ENCODE data around the gene IRAK2. TPM values are rescaled to one million over a fixed set of nuclear protein-coding genes. Genes with fewer than 3 reads are reported as not detected.

The IRAK2 gene
- total and polyA plus RNA-seq, 5 donors from 2014 or later: 0.68 to 3.7 (median 2.9) TPM

GRCh38 chr3:10233988-10234387 lies 69.3 kb downstream of the IRAK2 start:
- H3K27ac ChIP-seq (ENCODE audit: insufficient read depth, low read length, poor library complexity, severe bottlenecking): no peak overlapping the region
- no peaks in the 10 kb centered on the region for H3K27me3 Mint-ChIP-seq
- peaks cover 16% of the 10 kb centered on the region for H3K4me1 ChIP-seq (ENCODE audit: control insufficient read depth, insufficient read depth, low read length, poor library complexity, severe bottlenecking)
- H3K27ac Mint-ChIP-seq: no peak overlapping the region
- H3K27me3 ChIP-seq (ENCODE audit: control insufficient read depth, insufficient read depth, low read length): no peaks in the 10 kb centered on the region
- H3K36me3 Mint-ChIP-seq: peaks cover 32% of the 10 kb centered on the region
- H3K4me3 ChIP-seq (ENCODE audit: low read depth, low read length): no peak overlapping the region
- ATAC-seq (ENCODE audit: low read depth in 2 of 2): no peak
- H3K9me3 ChIP-seq (ENCODE audit: control insufficient read depth in 2 of 2, low read length in 2 of 2): no peaks in the 10 kb centered on the region
- peaks cover 7% of the 10 kb centered on the region for H3K36me3 ChIP-seq (ENCODE audit: control insufficient read depth, insufficient read depth, low read length)
- no peaks in the 10 kb centered on the region for H3K9me3 Mint-ChIP-seq
- no peak overlapping the region for H3K4me3 Mint-ChIP-seq
- DNase-seq: no peak
- peaks cover 11 to 28% (median 15%) of the 10 kb centered on the region in 4 donors for H3K4me1 Mint-ChIP-seq

DNA sequence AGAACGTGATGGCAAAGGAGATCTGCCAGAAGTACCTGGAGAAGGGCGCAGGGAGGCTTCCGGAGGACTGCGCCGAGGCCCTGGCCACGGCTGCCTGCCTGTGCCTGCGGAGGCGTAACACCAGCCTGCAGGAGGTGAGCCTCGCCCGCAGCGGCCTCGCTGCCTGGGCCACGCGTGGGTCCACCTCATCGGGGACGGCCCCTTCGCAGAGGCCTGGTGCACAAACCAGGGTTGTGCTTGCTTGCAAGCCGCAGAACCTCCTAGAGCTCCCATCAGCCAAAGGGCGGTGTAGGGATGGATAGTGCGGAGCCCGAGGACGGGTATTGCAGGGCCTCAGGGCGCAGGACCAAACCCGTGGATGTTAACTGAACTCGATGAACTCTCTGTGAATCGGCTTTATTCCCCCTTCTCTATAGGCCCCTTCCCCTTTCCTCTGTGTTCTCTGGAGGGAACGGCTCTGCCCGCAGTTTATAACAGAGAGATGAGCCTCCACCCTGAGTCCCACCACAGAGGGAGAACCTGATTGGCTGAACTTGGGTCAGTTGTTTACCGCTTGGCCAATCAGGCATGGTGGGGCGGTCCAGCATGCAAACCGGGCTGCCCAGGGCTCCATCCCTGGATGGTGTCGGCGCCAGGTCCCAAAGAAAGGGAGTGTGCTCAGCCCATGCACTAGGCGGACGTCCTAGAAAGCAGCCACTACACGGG lies 70.0 kb downstream of the IRAK2 start:
- DNase-seq (no peak), ATAC-seq (ENCODE audit: low read depth in 2 of 2) (no peak)
- Histone ChIP-seq H3K4me1 (ENCODE audit: control insufficient read depth, insufficient read depth, low read length, poor library complexity, severe bottlenecking) (peaks cover 16% of the 10 kb centered on the region), H3K27ac (ENCODE audit: insufficient read depth, low read length, poor library complexity, severe bottlenecking) (no peak overlapping the region), H3K4me3 (ENCODE audit: low read depth, low read length) (no peak overlapping the region), H3K36me3 (ENCODE audit: control insufficient read depth, insufficient read depth, low read length) (peaks cover 7% of the 10 kb centered on the region), H3K27me3 (ENCODE audit: control insufficient read depth, insufficient read depth, low read length) (no peaks in the 10 kb centered on the region), H3K9me3 (ENCODE audit: control insufficient read depth in 2 of 2, low read length in 2 of 2) (no peaks in the 10 kb centered on the region)
- Mint-ChIP-seq H3K4me3 (no peak overlapping the region), H3K9me3 (no peaks in the 10 kb centered on the region), H3K27ac (no peak overlapping the region), H3K36me3 (peaks cover 30% of the 10 kb centered on the region), H3K27me3 (no peaks in the 10 kb centered on the region), H3K4me1 (peaks cover 11 to 30% (median 20%) of the 10 kb centered on the region in 4 donors)

DNA sequence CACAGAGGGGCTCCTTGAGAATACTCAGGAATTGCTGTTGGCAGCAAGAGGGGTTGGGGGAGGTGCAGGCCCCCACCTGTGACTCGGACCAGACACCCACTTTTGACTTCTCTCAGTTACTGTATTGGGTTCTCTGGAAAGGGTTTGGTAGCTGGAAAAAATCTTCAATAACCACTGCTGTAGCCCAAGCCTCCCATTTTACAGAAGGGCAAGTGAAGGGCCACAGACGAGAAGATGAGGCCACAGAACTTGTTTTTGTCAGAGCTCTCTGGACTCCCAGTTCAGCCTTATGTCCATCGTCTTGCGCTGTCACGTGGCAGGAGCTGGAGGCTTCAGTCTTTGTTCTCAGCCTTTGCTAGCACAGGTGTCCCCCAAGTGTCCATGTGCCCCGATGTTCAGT lies 70.8 kb downstream of the IRAK2 start:
- Mint-ChIP-seq H3K9me3 (no peaks in the 10 kb centered on the region), H3K4me1 (peaks cover 11 to 33% (median 21%) of the 10 kb centered on the region in 4 donors), H3K36me3 (peaks cover 30% of the 10 kb centered on the region), H3K27me3 (no peaks in the 10 kb centered on the region), H3K4me3 (peak overlapping the region in 1 of 4 donors; percentile 54), H3K27ac (no peak overlapping the region)
- Histone ChIP-seq H3K4me3 (ENCODE audit: low read depth, low read length) (no peak overlapping the region), H3K27me3 (ENCODE audit: control insufficient read depth, insufficient read depth, low read length) (no peaks in the 10 kb centered on the region), H3K36me3 (ENCODE audit: control insufficient read depth, insufficient read depth, low read length) (peaks cover 7% of the 10 kb centered on the region), H3K9me3 (ENCODE audit: control insufficient read depth in 2 of 2, low read length in 2 of 2) (no peaks in the 10 kb centered on the region), H3K4me1 (ENCODE audit: control insufficient read depth, insufficient read depth, low read length, poor library complexity, severe bottlenecking) (peaks cover 16% of the 10 kb centered on the region), H3K27ac (ENCODE audit: insufficient read depth, low read length, poor library complexity, severe bottlenecking) (no peak overlapping the region)
- no peak for ATAC-seq (ENCODE audit: low read depth in 2 of 2)
- no peak for DNase-seq

DNA sequence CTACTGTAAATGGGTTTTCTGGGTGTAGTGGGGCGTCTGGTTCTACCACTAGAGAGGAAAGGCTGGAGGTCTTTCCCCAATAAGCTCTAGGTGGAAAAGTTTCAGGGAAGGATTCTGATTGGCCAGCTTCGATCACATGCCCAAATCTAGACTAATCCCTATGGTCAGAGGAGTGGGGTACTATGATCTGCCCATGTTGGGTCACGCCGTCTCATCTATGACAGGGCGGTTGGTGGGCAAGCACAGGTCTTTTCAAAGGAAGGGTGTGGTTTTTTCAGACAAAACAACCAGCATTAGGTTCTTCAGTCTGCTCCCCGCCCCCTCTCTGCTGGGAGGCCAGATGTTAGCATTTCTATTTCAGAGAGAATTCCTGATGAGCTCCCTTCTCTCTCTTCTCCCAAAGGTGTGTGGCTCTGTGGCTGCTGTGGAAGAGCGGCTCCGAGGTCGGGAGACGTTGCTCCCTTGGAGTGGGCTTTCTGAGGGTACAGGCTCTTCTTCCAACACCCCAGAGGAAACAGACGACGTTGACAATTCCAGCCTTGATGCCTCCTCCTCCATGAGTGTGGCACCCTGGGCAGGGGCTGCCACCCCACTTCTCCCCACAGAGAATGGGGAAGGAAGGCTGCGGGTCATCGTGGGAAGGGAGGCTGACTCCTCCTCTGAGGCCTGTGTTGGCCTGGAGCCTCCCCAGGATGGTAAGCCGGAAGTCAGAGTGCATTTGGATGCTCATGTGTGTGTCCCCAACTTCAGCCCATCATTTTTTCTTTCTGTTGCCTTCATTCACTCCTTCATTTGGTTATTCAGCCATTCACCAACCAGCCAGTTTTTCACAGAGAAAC lies 73.8 kb downstream of the IRAK2 start:
- Mint-ChIP-seq H3K4me1 (peaks cover 21 to 56% (median 33%) of the 10 kb centered on the region in 4 donors), H3K27ac (peak overlapping the region; percentile 92 to 98 (median 95)), H3K36me3 (peaks cover 24% of the 10 kb centered on the region), H3K27me3 (no peaks in the 10 kb centered on the region), H3K4me3 (peak overlapping the region in 3 of 4 donors; percentile 59 to 81 (median 63)), H3K9me3 (no peaks in the 10 kb centered on the region)
- H3K4me3 ChIP-seq (ENCODE audit: low read depth, low read length): peak overlapping the region; percentile 51
- ATAC-seq (ENCODE audit: low read depth in 2 of 2) (peak; percentile 52 to 62), DNase-seq (peak in 2 of 3 donors; percentile 34 to 83)
- peaks cover 7% of the 10 kb centered on the region for H3K36me3 ChIP-seq (ENCODE audit: control insufficient read depth, insufficient read depth, low read length)
- H3K9me3 ChIP-seq (ENCODE audit: control insufficient read depth in 2 of 2, low read length in 2 of 2): no peaks in the 10 kb centered on the region
- H3K4me1 ChIP-seq (ENCODE audit: control insufficient read depth, insufficient read depth, low read length, poor library complexity, severe bottlenecking): peaks cover 43% of the 10 kb centered on the region
- peak overlapping the region; percentile 48 for H3K27ac ChIP-seq (ENCODE audit: insufficient read depth, low read length, poor library complexity, severe bottlenecking)
- H3K27me3 ChIP-seq (ENCODE audit: control insufficient read depth, insufficient read depth, low read length): no peaks in the 10 kb centered on the region

DNA sequence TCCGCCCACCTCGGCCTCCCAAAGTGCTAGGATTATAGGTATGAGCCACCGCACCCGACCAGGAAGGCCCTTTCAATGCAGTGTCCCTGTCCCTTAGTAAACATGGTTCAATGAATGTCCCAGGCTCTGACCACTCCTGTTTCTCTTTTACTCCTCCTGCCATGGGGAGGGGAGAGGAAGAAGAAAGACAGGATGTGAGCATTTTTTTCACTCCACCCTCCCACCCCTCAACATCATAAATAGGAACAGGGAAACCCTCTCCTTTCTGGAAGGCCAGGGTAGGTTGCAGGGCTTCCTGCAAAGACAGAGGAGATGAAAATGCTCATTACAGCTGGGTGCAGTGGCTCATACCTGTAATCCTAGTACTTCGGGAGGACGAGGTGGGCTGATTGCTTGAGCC lies 76.1 kb downstream of the IRAK2 start:
- Mint-ChIP-seq H3K4me1 (peaks cover 25 to 60% (median 35%) of the 10 kb centered on the region in 4 donors), H3K4me3 (peak overlapping the region in 3 of 4 donors; percentile 15 to 72 (median 44)), H3K27ac (peak overlapping the region in 1 of 3 donors; percentile 67), H3K36me3 (peaks cover 24% of the 10 kb centered on the region), H3K9me3 (peaks cover 0 to 12% (median 4%) of the 10 kb centered on the region in 7 donors), H3K27me3 (no peaks in the 10 kb centered on the region)
- ATAC-seq (ENCODE audit: low read depth in 2 of 2) (no peak), DNase-seq (no peak)
- Histone ChIP-seq H3K36me3 (ENCODE audit: control insufficient read depth, insufficient read depth, low read length) (no peaks in the 10 kb centered on the region), H3K27me3 (ENCODE audit: control insufficient read depth, insufficient read depth, low read length) (no peaks in the 10 kb centered on the region), H3K27ac (ENCODE audit: insufficient read depth, low read length, poor library complexity, severe bottlenecking) (no peak overlapping the region), H3K9me3 (ENCODE audit: control insufficient read depth in 2 of 2, low read length in 2 of 2) (peaks cover 8 to 15% of the 10 kb centered on the region in 2 experiments), H3K4me3 (ENCODE audit: low read depth, low read length) (no peak overlapping the region), H3K4me1 (ENCODE audit: control insufficient read depth, insufficient read depth, low read length, poor library complexity, severe bottlenecking) (peaks cover 43% of the 10 kb centered on the region)

GRCh38 chr3:10242182-10243065 lies 77.7 kb downstream of the IRAK2 start:
- peak overlapping the region; percentile 66 for H3K4me3 ChIP-seq (ENCODE audit: low read depth, low read length)
- peak; percentile 93 to 95 for ATAC-seq (ENCODE audit: low read depth in 2 of 2)
- H3K27ac ChIP-seq (ENCODE audit: insufficient read depth, low read length, poor library complexity, severe bottlenecking): peak overlapping the region; percentile 70
- peaks cover 25 to 57% (median 38%) of the 10 kb centered on the region in 4 donors for H3K4me1 Mint-ChIP-seq
- no peaks in the 10 kb centered on the region for H3K36me3 ChIP-seq (ENCODE audit: control insufficient read depth, insufficient read depth, low read length)
- H3K27ac Mint-ChIP-seq: peak overlapping the region; percentile 94 to 98 (median 96)
- peaks cover 8 to 15% of the 10 kb centered on the region in 2 experiments for H3K9me3 ChIP-seq (ENCODE audit: control insufficient read depth in 2 of 2, low read length in 2 of 2)
- no peaks in the 10 kb centered on the region for H3K27me3 Mint-ChIP-seq
- peak overlapping the region; percentile 74 to 87 (median 82) for H3K4me3 Mint-ChIP-seq
- peaks cover 40% of the 10 kb centered on the region for H3K4me1 ChIP-seq (ENCODE audit: control insufficient read depth, insufficient read depth, low read length, poor library complexity, severe bottlenecking)
- H3K9me3 Mint-ChIP-seq: peaks cover 0 to 15% (median 4%) of the 10 kb centered on the region in 7 donors
- H3K36me3 Mint-ChIP-seq: peaks cover 18% of the 10 kb centered on the region
- peak; percentile 55 to 91 (median 76) for DNase-seq
- no peaks in the 10 kb centered on the region for H3K27me3 ChIP-seq (ENCODE audit: control insufficient read depth, insufficient read depth, low read length)

DNA sequence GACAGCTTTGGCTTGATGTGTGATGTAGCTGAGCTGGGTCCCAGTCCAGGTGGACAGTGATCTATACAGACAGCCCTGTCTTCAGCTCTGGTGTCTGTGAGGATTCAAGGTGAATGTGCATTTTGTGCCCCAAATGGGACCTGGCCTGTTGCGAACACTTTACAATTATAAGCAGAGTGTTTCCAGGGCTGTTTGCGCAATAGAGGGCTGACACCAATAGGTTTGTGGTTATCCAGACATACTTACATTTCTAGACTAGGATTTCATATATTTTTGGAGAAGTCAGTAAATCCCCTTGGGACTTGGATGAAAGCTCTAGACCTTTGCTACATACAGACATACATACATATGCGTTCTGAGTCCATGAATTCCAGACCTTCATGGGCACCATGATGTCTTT lies 79.3 kb downstream of the IRAK2 start:
- Mint-ChIP-seq H3K4me3 (peak overlapping the region in 2 of 4 donors; percentile 21 to 38), H3K27me3 (no peaks in the 10 kb centered on the region), H3K36me3 (peaks cover 5% of the 10 kb centered on the region), H3K27ac (peak overlapping the region; percentile 7 to 94 (median 78)), H3K4me1 (peaks cover 21 to 53% (median 35%) of the 10 kb centered on the region in 4 donors), H3K9me3 (peaks cover 0 to 18% (median 7%) of the 10 kb centered on the region in 7 donors)
- Histone ChIP-seq H3K27ac (ENCODE audit: insufficient read depth, low read length, poor library complexity, severe bottlenecking) (no peak overlapping the region), H3K4me3 (ENCODE audit: low read depth, low read length) (no peak overlapping the region), H3K36me3 (ENCODE audit: control insufficient read depth, insufficient read depth, low read length) (no peaks in the 10 kb centered on the region), H3K9me3 (ENCODE audit: control insufficient read depth in 2 of 2, low read length in 2 of 2) (peaks cover 8 to 15% of the 10 kb centered on the region in 2 experiments), H3K4me1 (ENCODE audit: control insufficient read depth, insufficient read depth, low read length, poor library complexity, severe bottlenecking) (peaks cover 37% of the 10 kb centered on the region), H3K27me3 (ENCODE audit: control insufficient read depth, insufficient read depth, low read length) (no peaks in the 10 kb centered on the region)
- DNase-seq (no peak), ATAC-seq (ENCODE audit: low read depth in 2 of 2) (no peak)

Data from CD4-positive, CD25-positive, alpha-beta regulatory T cell (primary cell).